ENCODE results near the gene STAMBP. TPM values are rescaled to one million over a fixed set of nuclear protein-coding genes. Genes with fewer than 3 reads are reported as not detected.

Gene STAMBP
- total and polyA plus RNA-seq, 9 of the 15 experiments (the other 6 are each of a cell fraction or from before 2014, with no cell fraction given): 36.9 to 75.2 (median 48.8) TPM

- TF ChIP-seq, protein P1, sequence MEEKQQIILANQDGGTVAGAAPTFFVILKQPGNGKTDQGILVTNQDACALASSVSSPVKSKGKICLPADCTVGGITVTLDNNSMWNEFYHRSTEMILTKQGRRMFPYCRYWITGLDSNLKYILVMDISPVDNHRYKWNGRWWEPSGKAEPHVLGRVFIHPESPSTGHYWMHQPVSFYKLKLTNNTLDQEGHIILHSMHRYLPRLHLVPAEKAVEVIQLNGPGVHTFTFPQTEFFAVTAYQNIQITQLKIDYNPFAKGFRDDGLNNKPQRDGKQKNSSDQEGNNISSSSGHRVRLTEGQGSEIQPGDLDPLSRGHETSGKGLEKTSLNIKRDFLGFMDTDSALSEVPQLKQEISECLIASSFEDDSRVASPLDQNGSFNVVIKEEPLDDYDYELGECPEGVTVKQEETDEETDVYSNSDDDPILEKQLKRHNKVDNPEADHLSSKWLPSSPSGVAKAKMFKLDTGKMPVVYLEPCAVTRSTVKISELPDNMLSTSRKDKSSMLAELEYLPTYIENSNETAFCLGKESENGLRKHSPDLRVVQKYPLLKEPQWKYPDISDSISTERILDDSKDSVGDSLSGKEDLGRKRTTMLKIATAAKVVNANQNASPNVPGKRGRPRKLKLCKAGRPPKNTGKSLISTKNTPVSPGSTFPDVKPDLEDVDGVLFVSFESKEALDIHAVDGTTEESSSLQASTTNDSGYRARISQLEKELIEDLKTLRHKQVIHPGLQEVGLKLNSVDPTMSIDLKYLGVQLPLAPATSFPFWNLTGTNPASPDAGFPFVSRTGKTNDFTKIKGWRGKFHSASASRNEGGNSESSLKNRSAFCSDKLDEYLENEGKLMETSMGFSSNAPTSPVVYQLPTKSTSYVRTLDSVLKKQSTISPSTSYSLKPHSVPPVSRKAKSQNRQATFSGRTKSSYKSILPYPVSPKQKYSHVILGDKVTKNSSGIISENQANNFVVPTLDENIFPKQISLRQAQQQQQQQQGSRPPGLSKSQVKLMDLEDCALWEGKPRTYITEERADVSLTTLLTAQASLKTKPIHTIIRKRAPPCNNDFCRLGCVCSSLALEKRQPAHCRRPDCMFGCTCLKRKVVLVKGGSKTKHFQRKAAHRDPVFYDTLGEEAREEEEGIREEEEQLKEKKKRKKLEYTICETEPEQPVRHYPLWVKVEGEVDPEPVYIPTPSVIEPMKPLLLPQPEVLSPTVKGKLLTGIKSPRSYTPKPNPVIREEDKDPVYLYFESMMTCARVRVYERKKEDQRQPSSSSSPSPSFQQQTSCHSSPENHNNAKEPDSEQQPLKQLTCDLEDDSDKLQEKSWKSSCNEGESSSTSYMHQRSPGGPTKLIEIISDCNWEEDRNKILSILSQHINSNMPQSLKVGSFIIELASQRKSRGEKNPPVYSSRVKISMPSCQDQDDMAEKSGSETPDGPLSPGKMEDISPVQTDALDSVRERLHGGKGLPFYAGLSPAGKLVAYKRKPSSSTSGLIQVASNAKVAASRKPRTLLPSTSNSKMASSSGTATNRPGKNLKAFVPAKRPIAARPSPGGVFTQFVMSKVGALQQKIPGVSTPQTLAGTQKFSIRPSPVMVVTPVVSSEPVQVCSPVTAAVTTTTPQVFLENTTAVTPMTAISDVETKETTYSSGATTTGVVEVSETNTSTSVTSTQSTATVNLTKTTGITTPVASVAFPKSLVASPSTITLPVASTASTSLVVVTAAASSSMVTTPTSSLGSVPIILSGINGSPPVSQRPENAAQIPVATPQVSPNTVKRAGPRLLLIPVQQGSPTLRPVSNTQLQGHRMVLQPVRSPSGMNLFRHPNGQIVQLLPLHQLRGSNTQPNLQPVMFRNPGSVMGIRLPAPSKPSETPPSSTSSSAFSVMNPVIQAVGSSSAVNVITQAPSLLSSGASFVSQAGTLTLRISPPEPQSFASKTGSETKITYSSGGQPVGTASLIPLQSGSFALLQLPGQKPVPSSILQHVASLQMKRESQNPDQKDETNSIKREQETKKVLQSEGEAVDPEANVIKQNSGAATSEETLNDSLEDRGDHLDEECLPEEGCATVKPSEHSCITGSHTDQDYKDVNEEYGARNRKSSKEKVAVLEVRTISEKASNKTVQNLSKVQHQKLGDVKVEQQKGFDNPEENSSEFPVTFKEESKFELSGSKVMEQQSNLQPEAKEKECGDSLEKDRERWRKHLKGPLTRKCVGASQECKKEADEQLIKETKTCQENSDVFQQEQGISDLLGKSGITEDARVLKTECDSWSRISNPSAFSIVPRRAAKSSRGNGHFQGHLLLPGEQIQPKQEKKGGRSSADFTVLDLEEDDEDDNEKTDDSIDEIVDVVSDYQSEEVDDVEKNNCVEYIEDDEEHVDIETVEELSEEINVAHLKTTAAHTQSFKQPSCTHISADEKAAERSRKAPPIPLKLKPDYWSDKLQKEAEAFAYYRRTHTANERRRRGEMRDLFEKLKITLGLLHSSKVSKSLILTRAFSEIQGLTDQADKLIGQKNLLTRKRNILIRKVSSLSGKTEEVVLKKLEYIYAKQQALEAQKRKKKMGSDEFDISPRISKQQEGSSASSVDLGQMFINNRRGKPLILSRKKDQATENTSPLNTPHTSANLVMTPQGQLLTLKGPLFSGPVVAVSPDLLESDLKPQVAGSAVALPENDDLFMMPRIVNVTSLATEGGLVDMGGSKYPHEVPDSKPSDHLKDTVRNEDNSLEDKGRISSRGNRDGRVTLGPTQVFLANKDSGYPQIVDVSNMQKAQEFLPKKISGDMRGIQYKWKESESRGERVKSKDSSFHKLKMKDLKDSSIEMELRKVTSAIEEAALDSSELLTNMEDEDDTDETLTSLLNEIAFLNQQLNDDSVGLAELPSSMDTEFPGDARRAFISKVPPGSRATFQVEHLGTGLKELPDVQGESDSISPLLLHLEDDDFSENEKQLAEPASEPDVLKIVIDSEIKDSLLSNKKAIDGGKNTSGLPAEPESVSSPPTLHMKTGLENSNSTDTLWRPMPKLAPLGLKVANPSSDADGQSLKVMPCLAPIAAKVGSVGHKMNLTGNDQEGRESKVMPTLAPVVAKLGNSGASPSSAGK (IDR thresholded peaks at IDR 0.05): no peak
Measured at GRCh38 chr2:73886357-73886756, 57.6 kb downstream of the STAMBP start (continued).
